RWPE1 (cell line): Measurements from ENCODE around the gene RHBG.

Experiments used
- CTCF ChIA-PET: fragments of 350-600 bp; sonication (Branson Sonifier 250); formaldehyde crosslinking; extraction: SDS; loops from one replicate; lab custom pipeline; 2021; lab: Yijun Ruan, JAX
- POLR2A ChIA-PET: fragments of 400-600 bp; formaldehyde crosslinking; extraction: SDS; loops from one replicate; lab custom pipeline; 2020; ENCODE audit warnings: antibody characterized with exemption; ENCODE audit not compliant: low non-redundant PET; lab: Yijun Ruan, JAX
- DNase-seq: peaks from one replicate; pipeline ENCODE4 v3.0.0; 2012; ENCODE audit warnings: low spot score
- H3K27ac ChIP-seq: fragments of 450-650 bp; 2 replicates; pipeline ENCODE4 v1.5.1; 2017
- TF ChIP-seq, protein P1 (sequence below): fragments of 450-650 bp; conservative IDR thresholded peaks from 2 replicates; pipeline ENCODE4 v1.5.1; 2017; ENCODE audit warnings: low read depth, mild to moderate bottlenecking

The RHBG gene

DNA sequence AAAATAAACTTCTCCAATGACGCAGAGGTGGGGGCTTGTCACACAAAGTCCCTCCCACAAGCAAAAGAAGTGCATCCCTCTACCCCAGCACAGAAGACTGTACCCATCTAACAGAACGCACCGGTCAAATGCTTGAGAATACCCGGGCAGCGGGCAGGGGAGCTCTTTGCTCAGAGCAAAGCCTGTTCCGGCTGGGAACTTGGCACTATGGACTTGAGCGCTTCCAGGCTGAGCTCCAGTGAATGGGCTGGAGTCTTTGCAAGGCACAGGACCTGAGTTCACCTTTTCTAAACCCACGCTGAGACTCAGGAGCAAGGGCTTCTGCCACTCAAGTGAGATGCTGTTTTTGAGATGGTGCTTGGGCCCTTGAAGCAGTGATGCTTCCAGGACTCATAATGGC, 20.3 kb downstream of the RHBG start:
- ChIA-PET POLR2A (no interaction called here), CTCF (interaction anchor here (0.5 to 1.6 kb wide), 3 partner anchors 17 to 148 kb away, joined by 3 to 9 read pairs (median 4); no protein-coding TSS in a partner anchor)
- no peak for DNase-seq
- TF ChIP-seq, protein P1, sequence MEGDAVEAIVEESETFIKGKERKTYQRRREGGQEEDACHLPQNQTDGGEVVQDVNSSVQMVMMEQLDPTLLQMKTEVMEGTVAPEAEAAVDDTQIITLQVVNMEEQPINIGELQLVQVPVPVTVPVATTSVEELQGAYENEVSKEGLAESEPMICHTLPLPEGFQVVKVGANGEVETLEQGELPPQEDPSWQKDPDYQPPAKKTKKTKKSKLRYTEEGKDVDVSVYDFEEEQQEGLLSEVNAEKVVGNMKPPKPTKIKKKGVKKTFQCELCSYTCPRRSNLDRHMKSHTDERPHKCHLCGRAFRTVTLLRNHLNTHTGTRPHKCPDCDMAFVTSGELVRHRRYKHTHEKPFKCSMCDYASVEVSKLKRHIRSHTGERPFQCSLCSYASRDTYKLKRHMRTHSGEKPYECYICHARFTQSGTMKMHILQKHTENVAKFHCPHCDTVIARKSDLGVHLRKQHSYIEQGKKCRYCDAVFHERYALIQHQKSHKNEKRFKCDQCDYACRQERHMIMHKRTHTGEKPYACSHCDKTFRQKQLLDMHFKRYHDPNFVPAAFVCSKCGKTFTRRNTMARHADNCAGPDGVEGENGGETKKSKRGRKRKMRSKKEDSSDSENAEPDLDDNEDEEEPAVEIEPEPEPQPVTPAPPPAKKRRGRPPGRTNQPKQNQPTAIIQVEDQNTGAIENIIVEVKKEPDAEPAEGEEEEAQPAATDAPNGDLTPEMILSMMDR: no peak
- no peak overlapping the region for H3K27ac ChIP-seq

DNA sequence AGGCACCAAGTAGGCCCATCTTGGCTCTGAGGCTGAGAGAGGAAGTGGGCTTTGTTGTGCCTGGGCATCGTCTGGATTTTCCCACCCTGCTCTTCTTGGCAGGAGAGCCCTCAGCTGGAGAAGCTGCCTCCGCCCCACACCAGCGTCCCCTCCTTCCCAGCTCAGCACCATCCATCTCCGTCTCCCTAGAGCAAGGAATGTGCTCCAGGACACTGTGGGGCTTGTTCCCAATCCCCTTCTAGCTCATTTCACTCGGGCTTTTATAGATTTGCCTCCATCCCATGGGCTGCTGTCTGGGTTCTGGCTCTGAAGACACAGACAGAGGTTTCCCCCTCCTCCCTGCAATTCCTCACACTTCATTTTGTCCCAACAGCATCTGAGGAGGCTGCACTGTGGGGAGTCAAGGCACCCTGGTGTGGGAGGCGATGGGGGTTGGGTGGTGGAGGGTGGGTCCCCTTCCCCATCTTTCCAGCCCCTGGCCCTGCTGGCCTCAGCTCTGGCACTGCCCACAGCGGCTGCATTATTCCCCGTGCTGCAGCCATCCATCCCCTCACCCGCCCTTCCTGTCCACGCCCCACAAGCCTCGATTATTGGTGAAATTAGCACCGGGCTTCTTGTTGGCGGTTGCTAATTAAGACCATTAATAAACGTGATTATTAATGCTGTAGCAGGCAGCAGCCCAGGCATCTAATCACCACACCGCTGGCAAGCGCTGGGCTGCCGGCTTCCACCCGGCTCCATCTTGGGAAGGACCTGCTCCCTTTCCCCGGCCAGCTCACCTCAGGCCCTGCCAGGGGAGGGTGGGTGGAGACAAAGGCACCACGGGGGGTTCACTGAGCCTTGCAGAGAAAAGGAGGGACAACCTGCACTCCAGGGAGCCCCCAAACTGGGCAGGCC, 21.7 kb downstream of the RHBG start:
- TF ChIP-seq, protein P1: no peak
- ChIA-PET POLR2A (no interaction called here), CTCF (interaction anchor here (0.5 to 1.6 kb wide), 2 partner anchors 55 to 236 kb away, joined by 3 to 9 read pairs; no protein-coding TSS in a partner anchor)
- H3K27ac ChIP-seq: no peak overlapping the region
- no peak for DNase-seq

DNA sequence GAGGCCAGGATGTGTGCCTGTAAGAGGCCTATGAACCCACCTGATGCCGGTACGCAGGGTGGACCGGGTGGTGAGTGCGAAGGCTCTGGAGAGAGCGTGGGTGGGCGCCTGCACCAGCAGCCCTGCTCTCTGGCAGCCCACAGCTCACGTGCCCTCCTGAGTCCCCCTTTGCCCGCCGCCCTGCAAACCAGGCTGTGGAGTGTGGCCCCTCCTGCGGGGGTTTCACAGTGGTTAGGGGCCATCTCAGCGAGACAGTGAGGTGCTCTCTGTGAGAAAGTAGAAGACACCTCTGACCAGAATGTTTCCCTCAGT, 22.3 kb downstream of the RHBG start:
- TF ChIP-seq, protein P1: no peak
- no peak for DNase-seq
- ChIA-PET POLR2A (no interaction called here), CTCF (interaction anchor here (0.5 kb wide), 1 partner anchor 236 kb away, joined by 3 read pairs; no protein-coding TSS in a partner anchor)
- no peak overlapping the region for H3K27ac ChIP-seq

DNA sequence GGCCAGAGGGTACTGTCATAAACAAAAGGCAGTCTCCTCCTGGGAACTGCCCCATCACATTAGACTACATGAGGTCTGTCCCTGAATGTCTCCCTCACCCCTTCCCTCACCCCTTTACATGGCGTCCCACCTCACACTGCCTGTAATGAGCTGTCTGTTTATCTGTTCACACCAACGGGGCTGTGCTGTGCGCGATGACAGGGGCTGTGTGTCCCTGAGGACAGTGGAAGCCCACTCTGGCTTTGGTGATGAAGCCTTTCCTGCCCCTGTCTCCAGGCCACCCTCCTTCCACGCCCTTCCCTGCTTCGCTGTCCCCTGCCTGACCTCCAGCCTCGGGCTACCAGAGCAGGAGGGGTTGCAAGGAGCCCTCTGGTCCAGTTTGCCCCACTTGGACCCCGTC, 22.7 kb downstream of the RHBG start:
- TF ChIP-seq, protein P1: no peak
- no peak for DNase-seq
- H3K27ac ChIP-seq: no peak overlapping the region
- ChIA-PET POLR2A (no interaction called here), CTCF (no interaction called here)

DNA sequence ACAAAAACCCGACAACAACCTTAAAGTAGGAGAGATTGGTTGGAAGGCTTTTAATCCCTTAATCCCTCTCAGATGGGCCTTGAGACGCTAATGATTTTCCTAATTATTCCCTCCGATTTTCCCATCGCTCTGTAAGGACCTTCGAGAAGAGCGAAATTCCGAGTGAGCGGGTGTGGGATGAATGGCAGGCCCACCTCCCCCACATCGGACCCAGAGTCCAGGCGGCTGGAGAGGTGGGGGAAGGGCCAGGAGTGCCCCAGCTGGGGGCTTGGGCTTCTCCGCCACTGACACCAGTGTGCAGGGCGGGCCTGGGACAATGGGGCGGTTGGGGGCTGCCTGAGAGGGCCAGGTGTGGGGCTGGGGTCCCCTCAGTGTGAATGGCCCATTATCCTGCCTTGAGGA, 23.4 kb downstream of the RHBG start:
- POLR2A ChIA-PET: no interaction called here
- no peak overlapping the region for H3K27ac ChIP-seq
- TF ChIP-seq, protein P1: no peak
- CTCF ChIA-PET: interaction anchor here (0.7 to 0.9 kb wide), 2 partner anchors 9 to 32 kb away, joined by 4 read pairs; no protein-coding TSS in a partner anchor
- no peak for DNase-seq

DNA sequence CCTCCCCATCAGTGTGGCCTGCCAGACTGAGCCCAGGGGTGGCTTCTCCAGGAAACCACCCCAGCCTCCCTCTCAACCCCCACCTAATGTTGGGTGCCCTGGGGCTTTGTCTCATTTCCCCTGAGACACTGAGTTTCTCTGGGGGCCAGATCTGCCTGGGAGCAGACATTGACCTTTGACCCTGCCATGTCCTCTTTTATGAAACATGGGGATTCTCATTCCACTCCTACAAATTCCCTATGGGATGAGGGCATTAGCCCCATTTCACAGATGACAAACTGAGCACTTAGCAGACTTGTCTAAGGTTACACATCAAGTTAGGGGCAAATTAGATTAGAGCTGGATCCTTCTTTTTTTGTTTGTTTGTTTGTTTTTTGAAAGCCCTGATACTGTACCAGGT, 24.1 kb downstream of the RHBG start:
- no peak overlapping the region for H3K27ac ChIP-seq
- POLR2A ChIA-PET: no interaction called here
- CTCF ChIA-PET: interaction anchor here (0.7 to 0.9 kb wide), 2 partner anchors 32 to 37 kb away, joined by 3 to 4 read pairs; no protein-coding TSS in a partner anchor
- TF ChIP-seq, protein P1: no peak
- DNase-seq: no peak
